HL-60 (cell line): ENCODE measurements around the gene ONECUT1.

Experiments
- DNase-seq, 2 experiments: peaks; one replicate each; pipeline ENCODE4 v3.0.0-alpha.2; 2010 to 2020; ENCODE audit warnings: low read depth in 1 of 2, low spot score in 1 of 2
- H3K27ac ChIP-seq: fragments of 250-450 bp; sonication (Bioruptor Pico); replicated peaks from 2 replicates; pipeline ENCODE4 v1.5.1; 2020; ENCODE audit warnings: mild to moderate bottlenecking, moderate library complexity
- H3K27me3 ChIP-seq: fragments of 250-450 bp; sonication (Bioruptor Pico); 2 replicates; pipeline ENCODE4 v1.5.1; 2021; ENCODE audit warnings: mild to moderate bottlenecking, moderate library complexity; ENCODE audit not compliant: insufficient read depth, poor library complexity, severe bottlenecking
- H3K4me3 ChIP-seq: replicated peaks from 2 replicates; pipeline ENCODE4 v1.5.1; 2011; ENCODE audit warnings: mild to moderate bottlenecking, control low read depth, low read length; ENCODE audit not compliant: insufficient read depth
- CTCF ChIP-seq: IDR thresholded peaks from one replicate; pipeline ENCODE4 v1.5.1; 2011; ENCODE audit warnings: low read length, control low read depth, inconsistent platforms; ENCODE audit not compliant: insufficient read depth
- GABPA ChIP-seq: IDR thresholded peaks from 2 replicates; pipeline ENCODE4 v1.6.1; 2012; ENCODE audit warnings: low read depth
- POLR2AphosphoS5 ChIP-seq: IDR thresholded peaks from 2 replicates; pipeline ENCODE4 v1.6.1; 2012; ENCODE audit warnings: low read depth
- REST ChIP-seq: IDR thresholded peaks from 2 replicates; pipeline ENCODE4 v1.6.1; 2012; ENCODE audit warnings: low read depth; ENCODE audit not compliant: insufficient replicate concordance
- SPI1 ChIP-seq: IDR thresholded peaks from 2 replicates; pipeline ENCODE4 v1.6.1; 2012; ENCODE audit warnings: low read depth, mild to moderate bottlenecking, borderline replicate concordance

The ONECUT1 gene

GRCh38 chr15:52717481-52717880 is 72.7 kb downstream of the ONECUT1 start:
- H3K4me3 ChIP-seq = no peak overlapping the region
- no peaks in the 10 kb centered on the region for H3K27me3 ChIP-seq
- H3K27ac ChIP-seq = no peak overlapping the region
- TF ChIP-seq SPI1 (no peak), REST (no peak), CTCF (no peak), GABPA (no peak), POLR2AphosphoS5 (no peak)
- DNase-seq = no peak

- Histone ChIP-seq H3K4me3 (no peak overlapping the region), H3K27ac (no peak overlapping the region), H3K27me3 (no peaks in the 10 kb centered on the region)
- DNase-seq = no peak
- TF ChIP-seq POLR2AphosphoS5 = no peak
- no peak for TF ChIP-seq REST
- no peak for TF ChIP-seq GABPA
- no peak for TF ChIP-seq CTCF
- TF ChIP-seq SPI1 = no peak
Observed at GRCh38 chr15:52716536-52716935, 73.6 kb downstream of the ONECUT1 start.

- no peaks in the 10 kb centered on the region for H3K27me3 ChIP-seq
- TF ChIP-seq SPI1 (no peak), GABPA (no peak), CTCF (no peak), REST (no peak), POLR2AphosphoS5 (no peak; the same call in 1 of the 2 replicates)
- no peak overlapping the region for H3K4me3 ChIP-seq
- DNase-seq = no peak
- H3K27ac ChIP-seq = no peak overlapping the region
Observed at GRCh38 chr15:52715411-52715810, 74.7 kb downstream of the ONECUT1 start.
